Osteocyte (in vitro differentiated cells): ENCODE data around the gene RIMBP2. TPM values are rescaled to one million over a fixed set of nuclear protein-coding genes. Genes with fewer than 3 reads are reported as not detected.

Source experiments
- DNase-seq: peaks from one replicate; pipeline ENCODE4 v3.0.0; 2021; ENCODE audit warnings: mixed read lengths; ENCODE audit not compliant: unreplicated experiment; ENCODE audit errors: extremely low spot score
- H3K27ac Mint-ChIP-seq: one replicate; pipeline ENCODE4 v1.8.0; 2021; ENCODE audit warnings: mild to moderate bottlenecking, mixed read lengths; ENCODE audit not compliant: unreplicated experiment
- H3K27me3 Mint-ChIP-seq: one replicate; pipeline ENCODE4 v1.8.0; 2021; ENCODE audit warnings: mixed read lengths; ENCODE audit not compliant: unreplicated experiment
- H3K36me3 Mint-ChIP-seq: one replicate; pipeline ENCODE4 v1.8.0; 2021; ENCODE audit warnings: mixed read lengths; ENCODE audit not compliant: unreplicated experiment
- H3K4me1 Mint-ChIP-seq: one replicate; pipeline ENCODE4 v1.8.0; 2021; ENCODE audit warnings: mixed read lengths; ENCODE audit not compliant: unreplicated experiment
- H3K4me3 Mint-ChIP-seq: one replicate; pipeline ENCODE4 v1.8.0; 2021; ENCODE audit warnings: mild to moderate bottlenecking, moderate library complexity, mixed read lengths; ENCODE audit not compliant: unreplicated experiment
- H3K9me3 Mint-ChIP-seq: one replicate; pipeline ENCODE4 v1.8.0; 2021; ENCODE audit warnings: mixed read lengths; ENCODE audit not compliant: unreplicated experiment
- total RNA-seq: library from RNA; stranded (reverse); gene quantifications from 2 replicates; pipeline ENCODE4 v1.2.1, GENCODE V29; 2021
- TF ChIP-seq, protein P1 (sequence below): fragments of 200-600 bp; sonication (generic); IDR thresholded peaks from 2 replicates; pipeline ENCODE4 v1.5.0; 2021; ENCODE audit warnings: antibody characterized with exemption, mild to moderate bottlenecking, moderate library complexity

The RIMBP2 gene
- total RNA-seq, 1 donor from 2014 or later, result 0.13 TPM

- Mint-ChIP-seq H3K27ac (no peak overlapping the region), H3K27me3 (no peaks in the 10 kb centered on the region), H3K9me3 (peaks cover 9% of the 10 kb centered on the region), H3K4me3 (no peak overlapping the region), H3K4me1 (no peaks in the 10 kb centered on the region), H3K36me3 (no peaks in the 10 kb centered on the region)
- TF ChIP-seq, protein P1, sequence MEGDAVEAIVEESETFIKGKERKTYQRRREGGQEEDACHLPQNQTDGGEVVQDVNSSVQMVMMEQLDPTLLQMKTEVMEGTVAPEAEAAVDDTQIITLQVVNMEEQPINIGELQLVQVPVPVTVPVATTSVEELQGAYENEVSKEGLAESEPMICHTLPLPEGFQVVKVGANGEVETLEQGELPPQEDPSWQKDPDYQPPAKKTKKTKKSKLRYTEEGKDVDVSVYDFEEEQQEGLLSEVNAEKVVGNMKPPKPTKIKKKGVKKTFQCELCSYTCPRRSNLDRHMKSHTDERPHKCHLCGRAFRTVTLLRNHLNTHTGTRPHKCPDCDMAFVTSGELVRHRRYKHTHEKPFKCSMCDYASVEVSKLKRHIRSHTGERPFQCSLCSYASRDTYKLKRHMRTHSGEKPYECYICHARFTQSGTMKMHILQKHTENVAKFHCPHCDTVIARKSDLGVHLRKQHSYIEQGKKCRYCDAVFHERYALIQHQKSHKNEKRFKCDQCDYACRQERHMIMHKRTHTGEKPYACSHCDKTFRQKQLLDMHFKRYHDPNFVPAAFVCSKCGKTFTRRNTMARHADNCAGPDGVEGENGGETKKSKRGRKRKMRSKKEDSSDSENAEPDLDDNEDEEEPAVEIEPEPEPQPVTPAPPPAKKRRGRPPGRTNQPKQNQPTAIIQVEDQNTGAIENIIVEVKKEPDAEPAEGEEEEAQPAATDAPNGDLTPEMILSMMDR, result no peak
- no peak for DNase-seq
Observed at GRCh38 chr12:130490674-130491073, 225.4 kb downstream of the RIMBP2 start.

GRCh38 chr12:130489293-130489692, 226.8 kb downstream of the RIMBP2 start:
- Mint-ChIP-seq H3K9me3 (peaks cover 4% of the 10 kb centered on the region), H3K27me3 (no peaks in the 10 kb centered on the region), H3K27ac (no peak overlapping the region), H3K36me3 (no peaks in the 10 kb centered on the region), H3K4me1 (no peaks in the 10 kb centered on the region), H3K4me3 (no peak overlapping the region)
- DNase-seq, result no peak
- TF ChIP-seq, protein P1, result no peak

GRCh38 chr12:130488358-130488710, 227.8 kb downstream of the RIMBP2 start:
- Mint-ChIP-seq H3K36me3 (no peaks in the 10 kb centered on the region), H3K4me1 (no peaks in the 10 kb centered on the region), H3K27me3 (no peaks in the 10 kb centered on the region), H3K9me3 (peaks cover 4% of the 10 kb centered on the region), H3K27ac (no peak overlapping the region), H3K4me3 (no peak overlapping the region)
- TF ChIP-seq, protein P1, result no peak
- no peak for DNase-seq

GRCh38 chr12:130487636-130488357, 228.3 kb downstream of the RIMBP2 start:
- H3K27ac Mint-ChIP-seq, result no peak overlapping the region
- H3K9me3 Mint-ChIP-seq, result peaks cover 4% of the 10 kb centered on the region
- TF ChIP-seq, protein P1, result no peak
- no peak overlapping the region for H3K4me3 Mint-ChIP-seq
- H3K4me1 Mint-ChIP-seq, result no peaks in the 10 kb centered on the region
- no peaks in the 10 kb centered on the region for H3K27me3 Mint-ChIP-seq
- no peaks in the 10 kb centered on the region for H3K36me3 Mint-ChIP-seq
- DNase-seq, result no peak

DNA sequence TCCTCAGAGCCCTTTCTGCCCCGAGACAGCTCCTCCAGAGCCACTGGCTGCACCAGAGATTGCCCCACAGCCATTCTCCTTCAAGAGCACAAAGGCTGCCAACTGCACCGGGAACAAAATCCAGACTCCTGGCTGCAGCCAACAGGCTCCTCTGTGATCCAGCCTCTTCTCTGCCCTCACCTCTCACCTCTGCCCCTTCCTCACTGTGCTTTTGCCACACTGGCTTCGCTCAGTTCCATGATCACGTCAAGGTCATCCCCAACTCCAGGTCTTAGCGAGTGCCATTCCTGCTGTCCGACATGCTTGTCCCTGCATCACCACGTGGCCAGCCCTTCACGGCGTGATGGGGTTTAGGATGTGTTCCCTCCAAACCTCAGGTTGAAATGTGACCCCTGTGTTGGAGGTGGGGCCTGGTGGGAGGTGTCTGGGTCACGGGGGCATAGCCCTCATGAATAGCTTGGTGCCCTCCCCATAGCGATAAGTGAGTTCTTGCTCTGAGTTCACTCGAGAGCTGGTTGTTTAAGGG, 229.1 kb downstream of the RIMBP2 start:
- Mint-ChIP-seq H3K36me3 (no peaks in the 10 kb centered on the region), H3K27ac (no peak overlapping the region), H3K27me3 (no peaks in the 10 kb centered on the region), H3K4me1 (no peaks in the 10 kb centered on the region), H3K9me3 (peaks cover 4% of the 10 kb centered on the region), H3K4me3 (no peak overlapping the region)
- TF ChIP-seq, protein P1, result no peak
- DNase-seq, result no peak
